Ovary (tissue), 9 donors: Measurements from ENCODE around the gene UBR4. TPM values are rescaled to one million over a fixed set of nuclear protein-coding genes. Genes with fewer than 3 reads are reported as not detected.

Source experiments
- DNase-seq, 5 donors: peaks; one replicate each; pipeline ENCODE4 v3.0.0-alpha.2; 2019 to 2020
- H3K27ac ChIP-seq, 2 donors: fragments of 200-600 bp; one replicate each; pipeline versions ENCODE4 v1.5.1 to v1.8.0; 2019 to 2022
- H3K27me3 ChIP-seq: fragments of 200-600 bp; one replicate; pipeline ENCODE4 v1.8.0; 2022
- H3K36me3 ChIP-seq: fragments of 200-600 bp; sonication (generic); one replicate; pipeline ENCODE4 v1.5.1; 2019
- H3K4me1 ChIP-seq: one replicate; pipeline ENCODE4 v1.8.1; 2013; ENCODE audit warnings: mild to moderate bottlenecking, moderate library complexity; ENCODE audit not compliant: insufficient read depth
- H3K4me3 ChIP-seq: fragments of 200-600 bp; sonication (generic); one replicate; pipeline ENCODE4 v1.5.1; 2017
- H3K9me3 ChIP-seq, 2 donors: fragments of 200-600 bp in 1 of 2; sonication (generic) in 1 of 2; one replicate each; pipeline versions ENCODE4 v1.5.1 to v1.8.1; 2013 to 2019; ENCODE audit warnings: mild to moderate bottlenecking in 1 of 2, moderate library complexity in 1 of 2
- EP300 ChIP-seq: sonication (generic); formaldehyde crosslinking; IDR thresholded peaks from one replicate; pipeline ENCODE4 v1.6.1; 2017; ENCODE audit warnings: antibody characterized with exemption
- POLR2A ChIP-seq: fragments of 450-650 bp; IDR thresholded peaks from one replicate; pipeline ENCODE4 v1.6.1; 2017; ENCODE audit warnings: antibody characterized with exemption, mild to moderate bottlenecking, moderate library complexity
- WGBS, 3 donors: extraction: QIAGEN DNeasy Blood & Tissue Kit in 1 of 3; methylation state at CpG; one replicate each; pipeline versions ENCODE4 v1.1.5 to v1.1.7; 2013 to 2017; 5-methylcytosine and 5-hydroxymethylcytosine counted together
- intact Hi-C, 4 donors: fragments of 100-400 bp; cut with DNase I; formaldehyde crosslinking; loops; one replicate each; pipeline versions ENCODE4 v1.11.0 to v1.15.1; 2022 to 2023
- polyA plus RNA-seq, 2 donors: library from polyadenylated mRNA; stranded (reverse); fragments of 200-250 nt in 1 of 2; fragments of 350-450 nt in 1 of 2; fragmentation: Illumina TruSeq in 1 of 2; extraction: RNeasy Lipid Tissue Mini Kit (QIAGEN cat#74804) in 1 of 2; gene quantifications; one replicate each; pipeline ENCODE4 v1.2.3, GENCODE V29; 2013 to 2014
- total RNA-seq, 7 donors: library from RNA; depleted of rRNA in 2 of 7; stranded (reverse); fragments of >200 nt in 2 of 7; fragmentation: NEBNext Ultra II Directional in 3 of 7; extraction: Animal tissue kit (Norgen Biotek cat#: 25700) in 3 of 7; gene quantifications; one replicate each; pipeline versions ENCODE4 v1.1.0 to v1.2.4, GENCODE V29; 2016 to 2023
- TF ChIP-seq, protein P1 (sequence below), 3 donors: fragments of 450-650 bp in 2 of 3; fragments of 200-600 bp in 1 of 3; IDR thresholded peaks; one replicate each; pipeline versions ENCODE4 v1.5.1 to v1.8.0; 2016 to 2022; ENCODE audit warnings: antibody characterized with exemption in 3 of 3, mild to moderate bottlenecking in 1 of 3
- donor health status: DM: no; HTN: no; CAD: no; lungs with moderate emphysema.
- donor health status: DM: no; HTN: no; CAD: no.
- donor health status: Bipolar disorder and iron deficiency.
- donor health status: DM: yes; HTN: yes; CAD: no.
- donor health status: DM: no; HTN: no; CAD: no.
- donor health status: DM: yes; HTN: yes; CAD: no.

The UBR4 gene
- total and polyA plus RNA-seq, 9 donors, result 78.7 to 139 (median 118) TPM

DNA sequence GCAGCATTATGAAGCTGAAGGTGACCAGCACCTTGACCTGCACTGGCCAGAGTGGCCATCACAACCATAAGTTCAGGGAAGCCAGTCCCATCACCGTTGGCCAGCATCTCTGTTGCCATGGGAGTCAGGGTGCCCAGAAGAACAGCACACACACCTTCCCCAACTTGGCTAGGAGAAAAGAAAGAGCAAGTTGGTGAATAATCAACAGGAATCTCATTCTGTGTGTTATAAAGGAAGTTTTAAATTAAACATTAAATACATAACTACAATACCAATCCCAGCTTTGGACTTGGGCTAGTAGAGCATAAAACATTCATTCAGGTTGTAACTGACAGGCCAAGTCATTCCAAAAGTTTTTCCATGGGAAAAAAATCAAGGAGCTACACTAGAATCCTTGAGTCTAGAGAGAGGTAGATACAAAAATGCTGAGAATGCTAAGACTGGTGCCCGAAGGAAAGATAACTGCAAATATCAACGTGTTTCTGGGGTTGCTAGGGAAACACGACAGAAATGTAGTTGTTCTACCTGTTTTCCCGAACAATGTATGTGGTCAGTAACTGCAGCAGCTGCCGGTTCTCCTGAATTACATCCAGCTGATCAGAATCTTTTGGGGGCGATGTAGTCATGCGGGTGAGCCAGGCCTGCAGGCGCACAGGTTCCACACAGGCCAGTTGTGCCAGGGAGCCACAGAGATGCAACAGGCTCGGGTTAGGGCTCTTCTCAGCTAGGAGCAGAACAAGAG lies 45.6 kb downstream of the UBR4 start:
- Histone ChIP-seq H3K9me3 (no peaks in the 10 kb centered on the region), H3K4me3 (no peak overlapping the region), H3K27ac (no peak overlapping the region), H3K4me1 (no peaks in the 10 kb centered on the region), H3K27me3 (no peaks in the 10 kb centered on the region), H3K36me3 (no peaks in the 10 kb centered on the region)
- intact Hi-C loops, result no loop called here
- TF ChIP-seq EP300 (no peak), POLR2A (no peak)
- TF ChIP-seq, protein P1, sequence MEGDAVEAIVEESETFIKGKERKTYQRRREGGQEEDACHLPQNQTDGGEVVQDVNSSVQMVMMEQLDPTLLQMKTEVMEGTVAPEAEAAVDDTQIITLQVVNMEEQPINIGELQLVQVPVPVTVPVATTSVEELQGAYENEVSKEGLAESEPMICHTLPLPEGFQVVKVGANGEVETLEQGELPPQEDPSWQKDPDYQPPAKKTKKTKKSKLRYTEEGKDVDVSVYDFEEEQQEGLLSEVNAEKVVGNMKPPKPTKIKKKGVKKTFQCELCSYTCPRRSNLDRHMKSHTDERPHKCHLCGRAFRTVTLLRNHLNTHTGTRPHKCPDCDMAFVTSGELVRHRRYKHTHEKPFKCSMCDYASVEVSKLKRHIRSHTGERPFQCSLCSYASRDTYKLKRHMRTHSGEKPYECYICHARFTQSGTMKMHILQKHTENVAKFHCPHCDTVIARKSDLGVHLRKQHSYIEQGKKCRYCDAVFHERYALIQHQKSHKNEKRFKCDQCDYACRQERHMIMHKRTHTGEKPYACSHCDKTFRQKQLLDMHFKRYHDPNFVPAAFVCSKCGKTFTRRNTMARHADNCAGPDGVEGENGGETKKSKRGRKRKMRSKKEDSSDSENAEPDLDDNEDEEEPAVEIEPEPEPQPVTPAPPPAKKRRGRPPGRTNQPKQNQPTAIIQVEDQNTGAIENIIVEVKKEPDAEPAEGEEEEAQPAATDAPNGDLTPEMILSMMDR (IDR thresholded peaks at IDR 0.05), result no peak
- 78 to 82% (median 81%) methylated on average over 10 of the region's 10 CpGs for WGBS, 3 donors
- no peak for DNase-seq

DNA sequence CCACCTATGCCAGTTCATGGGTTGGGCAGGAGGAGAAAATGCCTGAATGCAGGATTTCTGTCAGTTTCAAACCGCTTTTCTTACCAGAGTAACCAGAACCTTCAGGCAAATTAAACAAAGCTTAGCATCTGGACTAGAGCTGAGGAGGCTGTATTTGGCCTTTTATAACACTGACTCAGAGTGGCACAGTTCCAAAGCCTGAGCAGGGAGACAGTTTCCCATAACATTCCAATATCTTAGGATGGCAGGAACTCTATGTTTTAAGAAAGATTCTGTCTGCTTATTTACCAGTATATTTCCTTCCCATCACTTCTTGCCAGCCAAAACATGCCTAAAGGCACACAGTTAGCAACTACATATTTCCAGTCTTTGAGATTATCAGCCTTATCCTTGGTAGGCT lies 46.8 kb downstream of the UBR4 start:
- Histone ChIP-seq H3K27ac (no peak overlapping the region), H3K4me3 (no peak overlapping the region), H3K36me3 (no peaks in the 10 kb centered on the region), H3K9me3 (no peaks in the 10 kb centered on the region), H3K4me1 (no peaks in the 10 kb centered on the region), H3K27me3 (no peaks in the 10 kb centered on the region)
- intact Hi-C loops, result no loop called here
- TF ChIP-seq POLR2A (no peak), EP300 (no peak)
- TF ChIP-seq, protein P1 (IDR thresholded peaks at IDR 0.05), result no peak
- DNase-seq, result peak in 1 of 5 donors; percentile 20
- 6 to 9% (median 6%) methylated on average over 1 of the region's 1 CpG for WGBS, 3 donors

DNA sequence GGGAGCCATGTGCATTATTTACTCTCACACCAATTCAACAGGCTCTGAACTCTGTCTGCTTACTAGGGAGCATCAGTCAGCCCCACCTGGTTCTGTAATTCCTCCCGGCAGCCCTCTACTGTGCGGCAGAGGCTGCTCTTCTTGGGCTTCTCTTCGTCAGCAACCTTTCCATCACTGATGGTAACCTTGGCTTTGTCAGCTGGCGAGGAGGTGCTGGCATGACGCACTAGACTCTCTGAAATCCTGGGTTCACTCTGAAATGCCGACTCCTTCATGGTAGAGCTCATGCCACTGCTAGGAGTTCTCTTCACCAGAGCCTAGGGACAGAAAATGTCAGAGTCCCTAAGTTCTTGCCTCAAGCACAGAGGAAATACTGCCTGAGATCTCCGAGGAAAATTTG lies 49.2 kb downstream of the UBR4 start:
- TF ChIP-seq, protein P1 (IDR thresholded peaks at IDR 0.05), result no peak
- TF ChIP-seq POLR2A (no peak), EP300 (no peak)
- H3K9me3 ChIP-seq, result no peaks in the 10 kb centered on the region
- no peaks in the 10 kb centered on the region for H3K4me1 ChIP-seq
- intact Hi-C loops, result no loop called here
- no peak overlapping the region for H3K4me3 ChIP-seq
- WGBS, 3 donors, result 91 to 95% (median 93%) methylated on average over 7 of the region's 7 CpGs
- no peaks in the 10 kb centered on the region for H3K36me3 ChIP-seq
- H3K27me3 ChIP-seq, result no peaks in the 10 kb centered on the region
- H3K27ac ChIP-seq, result no peak overlapping the region
- DNase-seq, result no peak

DNA sequence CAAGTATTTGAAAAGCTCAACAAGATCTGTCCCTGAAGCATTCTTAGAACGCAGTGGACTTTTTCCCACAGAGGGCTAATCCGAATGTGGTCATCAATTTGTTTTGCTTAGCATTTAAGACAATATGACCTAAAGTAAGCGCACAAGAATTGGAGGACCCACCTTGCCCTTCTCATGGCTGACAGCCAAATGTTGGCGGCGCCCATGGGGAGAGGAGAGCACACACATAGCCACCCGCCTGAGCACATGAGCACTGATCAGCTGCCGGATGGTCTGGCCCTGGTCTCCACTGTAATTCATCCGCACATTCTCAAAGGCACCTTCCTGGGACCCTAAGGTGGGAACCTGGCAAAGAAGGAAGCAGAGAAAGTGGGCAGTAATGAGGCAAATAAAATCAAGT lies 52.4 kb downstream of the UBR4 start:
- Histone ChIP-seq H3K4me1 (no peaks in the 10 kb centered on the region), H3K27me3 (no peaks in the 10 kb centered on the region), H3K4me3 (no peak overlapping the region), H3K27ac (no peak overlapping the region), H3K36me3 (no peaks in the 10 kb centered on the region), H3K9me3 (no peaks in the 10 kb centered on the region)
- no peak for TF ChIP-seq POLR2A
- no peak for DNase-seq
- intact Hi-C loops, result no loop called here
- 85 to 88% (median 86%) methylated on average over 8 of the region's 8 CpGs for WGBS, 3 donors

DNA sequence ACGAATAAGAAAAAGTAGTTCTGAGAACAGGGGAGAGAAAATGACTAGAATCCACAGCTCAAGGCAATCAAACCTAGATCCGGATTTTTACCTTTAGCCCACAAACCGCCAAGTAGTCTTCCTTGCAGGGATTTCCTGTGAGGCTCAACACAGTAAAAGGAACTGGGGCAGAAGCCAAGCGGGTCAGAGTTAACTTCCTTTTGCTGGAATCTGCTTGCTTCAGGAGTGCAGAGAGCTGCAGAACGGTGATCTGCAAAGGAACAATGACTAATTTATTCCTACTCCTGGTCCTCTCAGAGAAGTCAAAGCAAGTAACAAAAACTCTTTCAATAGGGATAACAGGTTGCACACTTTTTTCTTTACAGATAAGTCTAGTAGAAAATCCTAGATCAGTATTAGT lies 53.4 kb downstream of the UBR4 start:
- peak in 1 of 5 donors; percentile 43 for DNase-seq
- no peaks in the 10 kb centered on the region for H3K36me3 ChIP-seq
- H3K4me3 ChIP-seq, result no peak overlapping the region
- H3K4me1 ChIP-seq, result no peaks in the 10 kb centered on the region
- intact Hi-C loops, result no loop called here
- TF ChIP-seq EP300, result no peak
- TF ChIP-seq POLR2A, result no peak
- TF ChIP-seq, protein P1 (IDR thresholded peaks at IDR 0.05), result no peak
- H3K27ac ChIP-seq, result no peak overlapping the region
- WGBS, 3 donors, result 20 to 47% (median 33%) methylated on average over 5 of the region's 5 CpGs
- H3K9me3 ChIP-seq, result no peaks in the 10 kb centered on the region
- H3K27me3 ChIP-seq, result no peaks in the 10 kb centered on the region
